HCT116 (cell line): Measurements from ENCODE around the gene HERPUD2. TPM values are rescaled to one million over a fixed set of nuclear protein-coding genes. Genes with fewer than 3 reads are reported as not detected.

ENCODE experiments used
- ATAC-seq: fragments of 200-7000 bp; cut with Tn5 transposase; 2 replicates; pipeline ENCODE4 v1.9.1; 2020; ENCODE audit warnings: mild to moderate bottlenecking, moderate library complexity
- BruUV-seq: library from RNA; stranded (reverse); fragments of 400-500 nt; replicated peaks from 2 replicates; lab custom pipeline; 2021; lab: Mats Ljungman, UMichigan
- CTCF ChIA-PET: fragments of 300-600 bp; sonication (Branson Sonifier 250); formaldehyde crosslinking; loops from one replicate; lab custom pipeline; 2021; ENCODE audit warnings: antibody characterized with exemption; lab: Charles Lee
- POLR2A ChIA-PET: fragments of 300-600, 350-600 bp; sonication (Branson Sonifier 250); formaldehyde crosslinking; loops from one replicate; lab custom pipeline; 2021; ENCODE audit warnings: antibody characterized with exemption; lab: Charles Lee
- RAD21 ChIA-PET, 2 experiments: fragments of 300-600 bp; sonication (Branson Sonifier 250); formaldehyde crosslinking; loops; one replicate each; lab custom pipeline; 2023; ENCODE audit warnings: low total read pairs in 2 of 2; ENCODE audit not compliant: uncharacterized antibody in 2 of 2, unreplicated experiment in 2 of 2, low non-redundant PET in 1 of 2; lab: Charles Lee
- DNase-seq: peaks from one replicate; pipeline ENCODE4 v3.0.0-alpha.2; 2010; ENCODE audit warnings: low read depth, low spot score
- H2AFZ ChIP-seq: fragments of 200-600 bp; shearing (Covaris generic), sonication (generic); 2 replicates; pipeline ENCODE4 v1.6.1; 2017; ENCODE audit warnings: low read depth, mixed run types, mixed read lengths, antibody characterized with exemption, low read length; ENCODE audit not compliant: poor library complexity, severe bottlenecking
- H3K27ac ChIP-seq: 2 replicates; pipeline ENCODE4 v1.5.1; 2012; ENCODE audit warnings: low read depth, low read length
- H3K27me3 ChIP-seq: fragments of 200-600 bp; sonication (generic); 2 replicates; pipeline ENCODE4 v1.6.1; 2016; ENCODE audit warnings: mixed run types, low read length, mixed read lengths; ENCODE audit not compliant: insufficient read depth
- H3K36me3 ChIP-seq, 2 experiments: fragments of 200-500 bp in 1 of 2; fragments of 200-600 bp in 1 of 2; sonication (Bioruptor generic) in 1 of 2; sonication (generic) in 1 of 2; 2 replicates each; pipeline versions ENCODE4 v1.5.1 to v1.6.1; 2014 to 2016; ENCODE audit warnings: low read length in 2 of 2, inconsistent platforms in 1 of 2, mixed read lengths in 1 of 2, mixed run types in 1 of 2; ENCODE audit not compliant: insufficient read depth in 2 of 2, control insufficient read depth in 1 of 2
- H3K4me1 ChIP-seq, 2 experiments: fragments of 200-600 bp in 1 of 2; sonication (generic) in 1 of 2; 2 replicates each; pipeline versions ENCODE4 v1.5.1 to v1.6.1; 2012 to 2017; ENCODE audit warnings: low read length in 2 of 2, inconsistent platforms in 1 of 2, mild to moderate bottlenecking in 1 of 2, mixed read lengths in 1 of 2, mixed run types in 1 of 2, moderate library complexity in 1 of 2; ENCODE audit not compliant: insufficient read depth in 2 of 2, control insufficient read depth in 1 of 2
- H3K4me2 ChIP-seq: fragments of 200-600 bp; sonication (generic); 2 replicates; pipeline ENCODE4 v1.6.1; 2017; ENCODE audit warnings: mixed run types, low read length, mixed read lengths
- H3K4me3 ChIP-seq, 2 experiments: fragments of 200-600 bp in 1 of 2; sonication (generic) in 1 of 2; replicated peaks in 1 of 2; 2 replicates each; pipeline ENCODE4 v1.5.1; 2011 to 2016; ENCODE audit warnings: low read length in 2 of 2, control low read depth in 1 of 2, low read depth in 1 of 2, mild to moderate bottlenecking in 1 of 2, mixed read lengths in 1 of 2, mixed run types in 1 of 2
- H3K79me2 ChIP-seq: fragments of 200-600 bp; sonication (generic); 2 replicates; pipeline ENCODE4 v1.6.1; 2017; ENCODE audit warnings: mild to moderate bottlenecking, mixed run types, low read length, moderate library complexity, mixed read lengths; ENCODE audit not compliant: insufficient read depth
- H3K9ac ChIP-seq: fragments of 200-600 bp; sonication (generic); 2 replicates; pipeline ENCODE4 v1.6.1; 2016; ENCODE audit warnings: low read length, mixed read lengths
- H3K9me2 ChIP-seq: fragments of 200-600 bp; sonication (generic), shearing (Covaris generic); 2 replicates; pipeline ENCODE4 v1.6.1; 2017; ENCODE audit warnings: mixed run types, mild to moderate bottlenecking, moderate library complexity; ENCODE audit not compliant: insufficient read depth
- H3K9me3 ChIP-seq, 2 experiments: fragments of 200-500 bp in 1 of 2; fragments of 200-600 bp in 1 of 2; sonication (Bioruptor generic) in 1 of 2; sonication (generic) in 1 of 2; 2 replicates each; pipeline ENCODE4 v1.6.1; 2014 to 2017; ENCODE audit warnings: low read length in 2 of 2, mixed read lengths in 2 of 2, inconsistent platforms in 1 of 2, low read depth in 1 of 2, mild to moderate bottlenecking in 1 of 2, mixed run types in 1 of 2, moderate library complexity in 1 of 2; ENCODE audit not compliant: control insufficient read depth in 1 of 2, insufficient read depth in 1 of 2
- H4K20me1 ChIP-seq: fragments of 200-600 bp; sonication (generic), shearing (Covaris generic); 2 replicates; pipeline ENCODE4 v1.6.1; 2017; ENCODE audit warnings: mixed run types, mild to moderate bottlenecking, moderate library complexity; ENCODE audit not compliant: insufficient read depth
- CBX3 ChIP-seq: IDR thresholded peaks from 2 replicates; pipeline ENCODE4 v1.6.1; 2012; ENCODE audit warnings: low read depth
- CEBPB ChIP-seq: IDR thresholded peaks from 2 replicates; pipeline ENCODE4 v1.6.1; 2012; ENCODE audit warnings: low read depth
- CTCF ChIP-seq, 3 experiments: fragments of 200-600 bp in 1 of 3; sonication (generic) in 1 of 3; IDR thresholded peaks in 2 of 3; conservative IDR thresholded peaks in 1 of 3; 2 replicates each; pipeline ENCODE4 v1.5.1; 2012 to 2017; ENCODE audit warnings: low read depth in 2 of 3, low read length in 2 of 3, antibody characterized with exemption in 1 of 3, borderline replicate concordance in 1 of 3, control low read depth in 1 of 3, mild to moderate bottlenecking in 1 of 3, mixed read lengths in 1 of 3, mixed run types in 1 of 3, moderate library complexity in 1 of 3; ENCODE audit not compliant: insufficient read depth in 1 of 3
- EGR1 ChIP-seq: IDR thresholded peaks from 2 replicates; pipeline ENCODE4 v1.6.1; 2012; ENCODE audit warnings: low read depth
- FOSL1 ChIP-seq: IDR thresholded peaks from 2 replicates; pipeline ENCODE4 v1.6.1; 2012; ENCODE audit warnings: low read depth
- POLR2A ChIP-seq: IDR thresholded peaks from 2 replicates; pipeline ENCODE4 v1.7.0; 2011; ENCODE audit warnings: borderline replicate concordance; ENCODE audit not compliant: insufficient read depth, insufficient read length; ENCODE audit errors: extremely low read depth
- RAD21 ChIP-seq: IDR thresholded peaks from 2 replicates; pipeline ENCODE4 v1.6.1; 2012; ENCODE audit warnings: low read depth, mild to moderate bottlenecking
- REST ChIP-seq: IDR thresholded peaks from 2 replicates; pipeline ENCODE4 v1.6.1; 2012; ENCODE audit warnings: low read depth
- SIN3A ChIP-seq: IDR thresholded peaks from 2 replicates; pipeline ENCODE4 v1.6.1; 2012; ENCODE audit warnings: low read depth
- SP1 ChIP-seq: IDR thresholded peaks from 2 replicates; pipeline ENCODE4 v1.6.1; 2012; ENCODE audit warnings: low read depth
- SRF ChIP-seq: IDR thresholded peaks from 2 replicates; pipeline ENCODE4 v1.6.1; 2012; ENCODE audit warnings: low read depth
- TCF7L2 ChIP-seq: IDR thresholded peaks from 2 replicates; pipeline ENCODE4 v1.7.0; 2011; ENCODE audit warnings: borderline replicate concordance, inconsistent platforms; ENCODE audit not compliant: insufficient read depth, insufficient read length; ENCODE audit errors: extremely low read depth
- ZBTB33 ChIP-seq: IDR thresholded peaks from 2 replicates; pipeline ENCODE4 v1.6.1; 2011; ENCODE audit warnings: mild to moderate bottlenecking, low read length, moderate library complexity; ENCODE audit not compliant: insufficient replicate concordance; ENCODE audit errors: extremely low read depth
- ZFX ChIP-seq: fragments of 450-650 bp; IDR thresholded peaks from 2 replicates; pipeline ENCODE4 v1.6.1; 2017
- ZNF274 ChIP-seq: fragments of 200-500 bp; sonication (Bioruptor generic); IDR thresholded peaks from 2 replicates; pipeline ENCODE4 v1.6.1; 2014; ENCODE audit warnings: mild to moderate bottlenecking, low read depth, low read length, inconsistent platforms
- intact Hi-C: fragments of 100-400 bp; cut with micrococcal nuclease; formaldehyde crosslinking; loops from 2 replicates; pipeline ENCODE4 v1.10.0; 2022
- total RNA-seq: library from RNA; stranded (reverse); gene quantifications from one replicate; pipeline ENCODE4 v1.2.1, GENCODE V29; 2021; ENCODE audit not compliant: unreplicated experiment

The HERPUD2 gene
- total RNA-seq, 1 experiment from 2014 or later: 20.5 TPM

- H3K4me1 ChIP-seq: no peaks in the 10 kb centered on the region
- DNase-seq (no peak), ATAC-seq (no peak)
- no peak overlapping the region for H3K27ac ChIP-seq
- H3K4me3 ChIP-seq: no peak overlapping the region
- no peaks in the 10 kb centered on the region for H3K27me3 ChIP-seq
- H3K9me3 ChIP-seq: no peaks in the 10 kb centered on the region
- no peaks in the 10 kb centered on the region for H3K9me2 ChIP-seq
- ChIA-PET RAD21 (no interaction called here), CTCF (no interaction called here)
- H3K36me3 ChIP-seq: no peaks in the 10 kb centered on the region
- H3K79me2 ChIP-seq: no peaks in the 10 kb centered on the region
- H3K4me2 ChIP-seq: no peak overlapping the region
- intact Hi-C loops: no loop called here
- no peak overlapping the region for H3K9ac ChIP-seq
- TF ChIP-seq ZNF274 (no peak), RAD21 (no peak), FOSL1 (no peak), CEBPB (no peak), SIN3A (no peak), SRF (no peak), POLR2A (no peak), CBX3 (no peak), ZBTB33 (no peak)
- TF ChIP-seq, all 23 proteins: peak for 0
- POLR2A ChIA-PET: no interaction called here
- Histone ChIP-seq H2AFZ (no peak overlapping the region), H4K20me1 (no peaks in the 10 kb centered on the region)
- BruUV-seq: no TSS peak
Measured at GRCh38 chr7:35619863-35620262, 75.1 kb downstream of the HERPUD2 start.

- H2AFZ ChIP-seq: no peak overlapping the region
- no peak overlapping the region for H3K4me3 ChIP-seq
- no peaks in the 10 kb centered on the region for H4K20me1 ChIP-seq
- DNase-seq: no peak
- ChIA-PET CTCF (no interaction called here), RAD21 (no interaction called here), POLR2A (no interaction called here)
- no peaks in the 10 kb centered on the region for H3K36me3 ChIP-seq
- ATAC-seq: no peak
- H3K27me3 ChIP-seq: no peaks in the 10 kb centered on the region
- no peaks in the 10 kb centered on the region for H3K9me2 ChIP-seq
- no peak overlapping the region for H3K27ac ChIP-seq
- no peak overlapping the region for H3K9ac ChIP-seq
- H3K4me1 ChIP-seq: no peaks in the 10 kb centered on the region
- H3K4me2 ChIP-seq: no peak overlapping the region
- H3K79me2 ChIP-seq: no peaks in the 10 kb centered on the region
- intact Hi-C loops: no loop called here
- H3K9me3 ChIP-seq: no peaks in the 10 kb centered on the region
- BruUV-seq: no TSS peak
- TF ChIP-seq ZFX (no peak), SIN3A (no peak), REST (no peak), SRF (no peak), CTCF (IDR thresholded peaks at IDR 0.05 in 2 of 3, conservative IDR thresholded peaks at IDR 0.05 in 1 of 3; ENCODE audit: borderline replicate concordance in 1 of 3, insufficient read depth in 1 of 3, low read depth in 2 of 3, low read length in 2 of 3) (no peak), FOSL1 (no peak), EGR1 (no peak), SP1 (no peak), CBX3 (no peak), RAD21 (no peak), TCF7L2 (no peak)
Measured at GRCh38 chr7:35617041-35617440, 77.9 kb downstream of the HERPUD2 start.
